K562 (cell line): Measurements from ENCODE around the gene ZMIZ1. TPM values are rescaled to one million over a fixed set of nuclear protein-coding genes. Genes with fewer than 3 reads are reported as not detected.

ENCODE experiments used
- ARID4B ChIP-seq: sonication (generic); formaldehyde crosslinking; IDR thresholded peaks from 2 replicates; pipeline ENCODE4 v1.8.0; 2022; ENCODE audit warnings: mild to moderate bottlenecking, missing genetic modification reagents
- CBX3 ChIP-seq, 2 experiments: IDR thresholded peaks; 1 replicate in 1 of 2; 2 replicates in 1 of 2; pipeline ENCODE4 v1.6.1; 2012; ENCODE audit warnings: inconsistent platforms in 2 of 2, low read length in 2 of 2, borderline replicate concordance in 1 of 2, control low read depth in 1 of 2
- DIDO1 ChIP-seq: fragments of 450-650 bp; IDR thresholded peaks from 2 replicates; pipeline ENCODE4 v1.6.1; 2016; ENCODE audit warnings: low read depth, missing biosample characterization, missing genetic modification characterization
- ELF2 ChIP-seq: fragments of 250-450 bp; sonication (Bioruptor Pico); IDR thresholded peaks from 2 replicates; pipeline ENCODE4 v1.5.0; 2021; ENCODE audit warnings: mild to moderate bottlenecking
- ESRRA ChIP-seq: fragments of 450-650 bp; IDR thresholded peaks from 2 replicates; pipeline ENCODE4 v1.6.1; 2014; ENCODE audit warnings: low read depth, mild to moderate bottlenecking, moderate library complexity, borderline replicate concordance
- KLF6 ChIP-seq: fragments of 250-450 bp; sonication (Bioruptor Pico); IDR thresholded peaks from 2 replicates; pipeline ENCODE4 v1.4.0; 2020; ENCODE audit warnings: mild to moderate bottlenecking, moderate library complexity, borderline replicate concordance
- MXI1 ChIP-seq: IDR thresholded peaks from 2 replicates; pipeline ENCODE4 v1.6.1; 2011; ENCODE audit warnings: low read depth, mild to moderate bottlenecking, improper control_type of control experiment, low read length
- SNIP1 ChIP-seq: fragments of 450-650 bp; IDR thresholded peaks from 2 replicates; pipeline ENCODE4 v1.7.1; 2017; ENCODE audit warnings: low read depth, mild to moderate bottlenecking
- TARDBP ChIP-seq: fragments of 450-650 bp; IDR thresholded peaks from 2 replicates; pipeline ENCODE4 v1.6.1; 2016
- TFAP4 ChIP-seq: sonication (generic); formaldehyde crosslinking; IDR thresholded peaks from 2 replicates; pipeline ENCODE4 v1.8.0; 2022; ENCODE audit warnings: missing genetic modification reagents, mild to moderate bottlenecking, moderate library complexity, borderline replicate concordance
- ZNF766 ChIP-seq: fragments of 200-800 bp; sonication (Bioruptor generic); conservative IDR thresholded peaks from 2 replicates; pipeline ENCODE4 v1.6.1; 2016; ENCODE audit warnings: missing genetic modification characterization, missing compliant biosample characterization
- polyA plus RNA-seq, 8 experiments: library from polyadenylated mRNA; depleted of rRNA in 4 of 8; stranded (reverse) in 5 of 8; unstranded in 3 of 8; fragments of >200 nt; fragmentation: Nextera tagmentation in 2 of 8; fragmentation: Illumina TruSeq in 1 of 8; extraction: Ambion mirVana in 2 of 8; extraction: Trizol in 1 of 8; gene quantifications; 2 replicates each; pipeline versions ENCODE4 v1.2.1 to v1.2.3, GENCODE V29; 2011 to 2014; ENCODE audit warnings: inconsistent platforms in 1 of 8, missing spikeins in 1 of 8
- total RNA-seq, 7 experiments: library from RNA; depleted of rRNA in 6 of 7; stranded (reverse); fragments of >200 nt in 6 of 7; fragmentation: Illumina TruSeq in 2 of 7; extraction: Trizol in 2 of 7; gene quantifications; 2 replicates each; pipeline versions ENCODE4 v1.2.1 to v1.2.3, GENCODE V29; 2011 to 2021; ENCODE audit warnings: low replicate concordance in 1 of 7
- TF ChIP-seq, protein P1 (sequence below): fragments of 450-650 bp; formaldehyde crosslinking; IDR thresholded peaks from 2 replicates; pipeline ENCODE4 v1.4.0; 2020; ENCODE audit warnings: mild to moderate bottlenecking, moderate library complexity
- TF ChIP-seq, protein P2 (sequence below): sonication (generic); formaldehyde crosslinking; IDR thresholded peaks from 2 replicates; pipeline ENCODE4 v1.8.0; 2022; ENCODE audit warnings: mild to moderate bottlenecking, missing genetic modification reagents, borderline replicate concordance
- TF ChIP-seq, protein P3 (sequence below): fragments of 250-450 bp; sonication (Bioruptor Pico); IDR thresholded peaks from 2 replicates; pipeline ENCODE4 v1.5.0; 2020; ENCODE audit warnings: mild to moderate bottlenecking, borderline replicate concordance

ZMIZ1 gene
- total and polyA plus RNA-seq, 9 of the 15 experiments (the other 6 are each of a cell fraction or from before 2014, with no cell fraction given), result 1.0 to 37.3 (median 4.3) TPM

GRCh38 chr10:79084012-79084971 is 15.5 kb downstream of the ZMIZ1 start (continued):
- TF ChIP-seq, protein P1, sequence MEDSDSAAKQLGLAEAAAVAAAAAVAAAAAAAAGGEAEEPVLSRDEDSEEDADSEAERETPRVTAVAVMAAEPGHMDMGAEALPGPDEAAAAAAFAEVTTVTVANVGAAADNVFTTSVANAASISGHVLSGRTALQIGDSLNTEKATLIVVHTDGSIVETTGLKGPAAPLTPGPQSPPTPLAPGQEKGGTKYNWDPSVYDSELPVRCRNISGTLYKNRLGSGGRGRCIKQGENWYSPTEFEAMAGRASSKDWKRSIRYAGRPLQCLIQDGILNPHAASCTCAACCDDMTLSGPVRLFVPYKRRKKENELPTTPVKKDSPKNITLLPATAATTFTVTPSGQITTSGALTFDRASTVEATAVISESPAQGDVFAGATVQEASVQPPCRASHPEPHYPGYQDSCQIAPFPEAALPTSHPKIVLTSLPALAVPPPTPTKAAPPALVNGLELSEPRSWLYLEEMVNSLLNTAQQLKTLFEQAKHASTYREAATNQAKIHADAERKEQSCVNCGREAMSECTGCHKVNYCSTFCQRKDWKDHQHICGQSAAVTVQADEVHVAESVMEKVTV (CRISPR knock-in tag), result no peak; the same call in 1 of the 2 replicates
- TF ChIP-seq SNIP1 (no peak), CBX3 (IDR thresholded peaks at IDR 0.05; ENCODE audit: borderline replicate concordance in 1 of 2, low read length in 2 of 2) (no peak), ESRRA (peak; percentile 89), TFAP4 (peak; percentile 14; the same call in 1 of the 2 replicates), KLF6 (CRISPR knock-in tag) (peak; percentile 95), ARID4B (CRISPR knock-in tag) (no peak), ZNF766 (CRISPR knock-in tag) (peak; percentile 94), MXI1 (no peak), ELF2 (CRISPR knock-in tag) (peak; percentile 80), DIDO1 (tag) (peak; percentile 30; the same call in 1 of the 2 replicates), TARDBP (peak; percentile 17; the same call in 1 of the 2 replicates)
- TF ChIP-seq, protein P2, sequence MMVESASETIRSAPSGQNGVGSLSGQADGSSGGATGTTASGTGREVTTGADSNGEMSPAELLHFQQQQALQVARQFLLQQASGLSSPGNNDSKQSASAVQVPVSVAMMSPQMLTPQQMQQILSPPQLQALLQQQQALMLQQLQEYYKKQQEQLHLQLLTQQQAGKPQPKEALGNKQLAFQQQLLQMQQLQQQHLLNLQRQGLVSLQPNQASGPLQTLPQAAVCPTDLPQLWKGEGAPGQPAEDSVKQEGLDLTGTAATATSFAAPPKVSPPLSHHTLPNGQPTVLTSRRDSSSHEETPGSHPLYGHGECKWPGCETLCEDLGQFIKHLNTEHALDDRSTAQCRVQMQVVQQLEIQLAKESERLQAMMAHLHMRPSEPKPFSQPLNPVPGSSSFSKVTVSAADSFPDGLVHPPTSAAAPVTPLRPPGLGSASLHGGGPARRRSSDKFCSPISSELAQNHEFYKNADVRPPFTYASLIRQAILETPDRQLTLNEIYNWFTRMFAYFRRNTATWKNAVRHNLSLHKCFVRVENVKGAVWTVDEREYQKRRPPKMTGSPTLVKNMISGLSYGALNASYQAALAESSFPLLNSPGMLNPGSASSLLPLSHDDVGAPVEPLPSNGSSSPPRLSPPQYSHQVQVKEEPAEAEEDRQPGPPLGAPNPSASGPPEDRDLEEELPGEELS (CRISPR knock-in tag), result no peak
- TF ChIP-seq, protein P3, sequence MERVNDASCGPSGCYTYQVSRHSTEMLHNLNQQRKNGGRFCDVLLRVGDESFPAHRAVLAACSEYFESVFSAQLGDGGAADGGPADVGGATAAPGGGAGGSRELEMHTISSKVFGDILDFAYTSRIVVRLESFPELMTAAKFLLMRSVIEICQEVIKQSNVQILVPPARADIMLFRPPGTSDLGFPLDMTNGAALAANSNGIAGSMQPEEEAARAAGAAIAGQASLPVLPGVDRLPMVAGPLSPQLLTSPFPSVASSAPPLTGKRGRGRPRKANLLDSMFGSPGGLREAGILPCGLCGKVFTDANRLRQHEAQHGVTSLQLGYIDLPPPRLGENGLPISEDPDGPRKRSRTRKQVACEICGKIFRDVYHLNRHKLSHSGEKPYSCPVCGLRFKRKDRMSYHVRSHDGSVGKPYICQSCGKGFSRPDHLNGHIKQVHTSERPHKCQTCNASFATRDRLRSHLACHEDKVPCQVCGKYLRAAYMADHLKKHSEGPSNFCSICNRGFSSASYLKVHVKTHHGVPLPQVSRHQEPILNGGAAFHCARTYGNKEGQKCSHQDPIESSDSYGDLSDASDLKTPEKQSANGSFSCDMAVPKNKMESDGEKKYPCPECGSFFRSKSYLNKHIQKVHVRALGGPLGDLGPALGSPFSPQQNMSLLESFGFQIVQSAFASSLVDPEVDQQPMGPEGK (CRISPR knock-in tag), result 0 out of 2 replicates have a peak, but pooled peaks have one; percentile 81
